NCI-H1048 (cell line): ENCODE data around the gene ITIH1.

Source experiments
- DNase-seq: peaks from one replicate; lab custom pipeline; 2025; lab: John Stamatoyannopoulos, UW

The ITIH1 gene

DNA sequence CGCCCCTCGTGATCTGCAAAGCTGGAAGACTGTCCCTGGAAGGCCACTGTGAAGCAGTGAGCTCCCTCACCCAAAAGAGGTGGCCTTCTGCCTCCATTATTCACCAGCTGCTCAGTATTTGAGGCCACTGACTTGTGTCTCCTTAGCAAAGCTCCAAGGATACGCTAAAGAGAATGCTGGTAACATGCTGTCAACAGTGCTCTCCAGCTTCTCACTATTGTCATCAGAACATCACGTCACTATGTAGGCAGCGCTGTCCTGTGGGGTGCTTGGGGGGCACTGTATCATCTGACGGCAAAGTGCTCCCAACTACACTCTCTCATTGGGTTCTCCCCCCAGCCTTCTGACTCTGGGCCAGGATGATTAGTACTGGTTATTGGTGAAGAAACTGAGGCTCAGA lies 38.8 kb downstream of the ITIH1 start:
- no peak for DNase-seq

GRCh38 chr3:52816654-52817053 lies 39.3 kb downstream of the ITIH1 start:
- no peak for DNase-seq

DNA sequence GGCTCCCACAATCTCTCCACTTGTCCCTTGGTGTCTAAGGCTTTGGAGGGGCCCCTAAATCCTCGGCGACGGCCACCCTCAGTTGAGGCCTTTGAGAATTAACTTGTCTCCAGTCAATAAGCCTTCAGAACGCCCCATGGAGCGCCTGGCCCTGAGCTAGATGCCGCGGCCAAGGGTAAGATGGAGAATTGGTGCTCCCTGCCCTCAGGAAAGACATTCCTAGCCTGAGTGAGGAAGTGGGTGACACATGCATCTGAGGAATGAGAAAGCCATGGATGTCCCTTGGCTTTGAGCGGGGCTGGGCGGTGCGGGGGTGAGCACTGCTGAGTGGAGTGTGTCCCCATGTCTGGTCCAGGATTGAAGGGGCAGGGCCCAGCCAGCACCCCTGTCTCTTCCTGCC lies 39.8 kb downstream of the ITIH1 start:
- no peak for DNase-seq

GRCh38 chr3:52817860-52818259 lies 40.5 kb downstream of the ITIH1 start:
- DNase-seq, result no peak

- no peak for DNase-seq
Observed at GRCh38 chr3:52819936-52820335, 42.5 kb downstream of the ITIH1 start.

DNA sequence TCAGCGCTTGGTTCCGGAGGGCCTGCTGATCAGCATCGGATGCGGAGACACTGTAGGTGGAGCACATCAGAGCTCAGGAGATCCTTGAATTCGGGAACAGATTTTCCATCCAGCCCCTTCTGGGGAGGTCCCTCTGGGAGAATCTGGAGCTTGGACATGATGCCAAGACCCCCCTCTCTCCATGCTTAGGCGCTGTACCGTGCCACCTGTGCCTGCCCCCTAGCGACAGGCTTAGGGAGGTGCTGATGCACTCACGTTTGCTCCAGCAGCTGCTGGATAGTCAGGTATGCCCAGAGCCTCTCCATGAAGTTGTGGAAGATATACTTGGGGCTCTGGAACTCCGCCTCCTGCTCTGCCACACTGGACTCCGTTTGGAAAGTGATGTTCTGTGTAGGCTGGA lies 43.3 kb downstream of the ITIH1 start:
- DNase-seq, result no peak

DNA sequence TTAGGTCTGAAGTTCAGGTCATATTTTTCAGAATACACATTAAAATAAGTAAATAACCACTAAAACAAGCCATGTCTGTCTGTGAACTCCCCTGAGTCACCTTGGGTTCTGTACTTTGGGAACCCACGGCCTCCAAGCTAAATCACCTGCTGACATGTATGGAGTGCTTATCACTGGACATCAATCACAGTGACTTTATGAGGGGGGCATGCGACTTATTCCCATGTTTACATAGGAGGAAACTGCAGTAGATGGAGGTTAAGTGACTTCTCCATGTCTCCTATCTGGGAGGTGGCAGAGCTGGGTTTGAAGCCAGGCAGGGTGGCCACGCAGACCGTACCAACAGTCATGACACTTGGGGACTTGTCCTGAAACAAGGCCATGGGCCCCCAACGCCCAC lies 45.0 kb downstream of the ITIH1 start:
- no peak for DNase-seq

- DNase-seq, result no peak
Observed at GRCh38 chr3:52824037-52824436, 46.6 kb downstream of the ITIH1 start.

GRCh38 chr3:52827441-52827840 lies 50.0 kb downstream of the ITIH1 start:
- no peak for DNase-seq

DNA sequence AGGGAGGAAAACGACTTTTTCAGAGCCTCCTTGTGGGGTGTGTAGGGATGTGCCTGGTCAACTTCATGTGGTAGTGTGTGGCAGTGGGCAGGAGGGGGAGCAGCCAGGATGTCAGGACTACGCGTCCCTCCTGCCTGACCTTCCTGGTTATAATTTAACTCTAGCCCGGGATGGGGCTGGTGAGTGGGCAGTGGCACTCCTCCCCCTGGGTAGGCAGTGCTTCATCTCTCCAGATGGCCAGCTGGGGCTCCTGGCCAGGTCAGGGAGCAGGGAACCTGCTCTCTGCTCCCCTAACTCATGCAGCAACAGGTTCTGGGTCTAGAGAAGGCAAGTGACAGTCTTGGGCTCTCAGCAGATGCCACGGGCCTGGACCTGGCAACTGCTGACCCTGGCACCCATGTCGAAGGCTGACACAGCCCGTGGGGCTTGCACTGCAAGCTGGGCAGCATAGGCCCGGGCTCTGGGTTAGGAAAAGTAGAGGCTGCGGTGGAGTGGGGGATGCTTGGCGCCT lies 50.5 kb downstream of the ITIH1 start:
- no peak for DNase-seq

DNA sequence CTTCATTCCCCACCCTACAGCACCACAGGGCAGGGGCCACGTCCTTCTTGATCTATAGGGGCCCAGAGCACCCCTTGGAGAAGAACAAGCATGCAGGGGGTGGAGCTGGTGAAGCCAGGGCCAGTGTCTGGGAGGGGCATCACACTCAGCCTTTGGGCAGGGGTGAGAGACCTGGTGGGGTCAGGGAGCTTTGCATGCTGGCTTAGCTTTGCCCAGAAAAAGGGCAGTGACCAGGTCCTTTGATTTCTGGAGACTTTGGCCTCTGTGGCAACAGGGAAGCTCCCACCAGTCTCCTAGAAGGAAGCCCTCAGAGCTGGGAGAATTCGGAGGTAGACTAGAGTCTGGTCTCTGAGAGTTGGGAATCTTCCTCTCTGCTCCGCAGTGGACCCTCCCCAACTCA lies 52.1 kb downstream of the ITIH1 start:
- DNase-seq, result no peak

DNA sequence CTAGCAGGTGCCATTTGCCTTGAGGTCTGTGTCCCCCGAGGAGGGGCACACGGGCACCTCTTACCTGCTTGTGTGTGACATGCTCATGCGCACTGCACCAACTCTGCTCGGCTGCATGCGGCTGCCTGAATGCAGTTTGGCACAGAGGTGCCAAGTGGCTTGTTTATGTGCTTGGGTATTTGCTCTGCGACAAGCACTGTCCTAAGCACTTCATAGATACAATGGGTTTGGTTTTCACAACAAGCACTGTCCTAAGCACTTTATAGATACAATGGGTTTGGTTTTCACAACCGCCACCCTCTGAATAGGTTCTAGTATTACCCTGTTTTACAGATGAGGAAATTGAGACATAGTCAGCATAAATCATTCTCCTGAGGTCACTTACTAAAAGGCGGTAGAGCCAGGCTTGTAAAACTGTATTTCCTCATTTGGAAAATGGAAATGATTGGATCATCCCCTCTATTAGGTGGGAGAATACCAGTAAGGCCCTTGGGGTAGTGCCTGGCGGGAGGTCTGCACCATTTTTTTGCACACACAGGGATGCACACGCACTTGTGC lies 52.6 kb downstream of the ITIH1 start:
- DNase-seq, result no peak

GRCh38 chr3:52830535-52831258 lies 53.3 kb downstream of the ITIH1 start, which contains the start of gene ITIH4:
ITIH4 (minus strand) TSS chr3:52830672; CDS start chr3:52830642, 30 bp downstream.
- no peak for DNase-seq

- DNase-seq, result no peak
Observed at GRCh38 chr3:52831500-52832301, 54.3 kb downstream of the ITIH1 start.

- DNase-seq, result no peak
Observed at GRCh38 chr3:52833202-52833601, 55.8 kb downstream of the ITIH1 start.

GRCh38 chr3:52834871-52835501 lies 57.6 kb downstream of the ITIH1 start, which contains the start of gene MUSTN1:
MUSTN1 (minus strand) TSS chr3:52835019; CDS start chr3:52834948, 71 bp downstream.
- DNase-seq, result no peak

DNA sequence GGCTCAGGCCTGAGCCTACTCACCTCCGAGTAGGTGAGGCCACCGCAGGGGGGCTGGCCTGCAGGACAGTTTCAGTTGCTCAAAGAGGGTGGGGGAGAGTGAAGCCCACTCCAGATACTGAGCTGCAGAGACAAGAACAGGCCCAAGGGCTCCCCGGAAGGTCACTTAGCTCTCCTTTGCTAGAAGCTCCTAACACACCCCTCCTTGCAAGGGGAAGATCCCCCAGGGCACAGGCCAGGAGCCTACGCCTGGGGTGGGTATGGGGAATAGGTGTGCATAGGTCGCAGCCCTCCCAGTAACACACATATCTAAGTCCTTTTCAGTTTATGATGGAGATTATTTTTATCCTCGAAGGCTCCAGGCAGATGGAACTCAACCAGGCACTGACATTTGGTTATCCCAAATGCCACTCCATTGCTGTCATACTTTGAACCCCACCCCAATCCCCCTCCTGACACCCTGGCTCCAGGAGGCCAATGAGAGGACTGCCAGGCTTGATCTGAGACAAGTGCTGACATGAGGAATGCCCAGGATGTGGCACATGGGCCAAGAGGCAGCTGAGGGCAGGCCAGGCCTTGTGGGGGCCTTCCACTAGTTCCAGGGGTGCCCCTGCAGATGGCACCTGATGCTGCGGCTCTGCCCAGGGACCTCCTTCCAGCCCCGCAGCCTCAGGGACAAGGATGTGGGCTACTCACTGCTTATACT lies 58.5 kb downstream of the ITIH1 start:
- DNase-seq, result no peak

GRCh38 chr3:52836471-52836845 lies 59.1 kb downstream of the ITIH1 start:
- no peak for DNase-seq

DNA sequence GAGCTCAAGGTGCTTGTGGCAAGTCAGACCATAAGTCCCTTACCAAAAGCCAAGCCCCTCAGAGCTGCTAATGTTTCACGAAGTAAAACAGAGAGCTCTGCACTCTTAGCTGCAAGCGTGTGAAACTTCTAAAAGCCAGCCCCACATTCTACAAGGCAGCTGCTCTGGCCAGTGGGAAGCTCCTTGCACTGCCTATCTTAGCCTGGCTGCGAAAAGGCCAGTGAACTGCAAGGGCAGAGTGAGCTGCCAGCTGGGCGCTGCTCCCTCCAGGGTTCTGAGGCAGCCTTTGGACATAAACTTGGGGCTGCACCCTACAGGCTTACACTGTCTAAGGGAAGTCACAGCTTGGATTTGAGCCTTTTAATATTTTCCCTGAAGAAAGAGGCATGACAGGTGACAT lies 59.6 kb downstream of the ITIH1 start:
- DNase-seq, result no peak

DNA sequence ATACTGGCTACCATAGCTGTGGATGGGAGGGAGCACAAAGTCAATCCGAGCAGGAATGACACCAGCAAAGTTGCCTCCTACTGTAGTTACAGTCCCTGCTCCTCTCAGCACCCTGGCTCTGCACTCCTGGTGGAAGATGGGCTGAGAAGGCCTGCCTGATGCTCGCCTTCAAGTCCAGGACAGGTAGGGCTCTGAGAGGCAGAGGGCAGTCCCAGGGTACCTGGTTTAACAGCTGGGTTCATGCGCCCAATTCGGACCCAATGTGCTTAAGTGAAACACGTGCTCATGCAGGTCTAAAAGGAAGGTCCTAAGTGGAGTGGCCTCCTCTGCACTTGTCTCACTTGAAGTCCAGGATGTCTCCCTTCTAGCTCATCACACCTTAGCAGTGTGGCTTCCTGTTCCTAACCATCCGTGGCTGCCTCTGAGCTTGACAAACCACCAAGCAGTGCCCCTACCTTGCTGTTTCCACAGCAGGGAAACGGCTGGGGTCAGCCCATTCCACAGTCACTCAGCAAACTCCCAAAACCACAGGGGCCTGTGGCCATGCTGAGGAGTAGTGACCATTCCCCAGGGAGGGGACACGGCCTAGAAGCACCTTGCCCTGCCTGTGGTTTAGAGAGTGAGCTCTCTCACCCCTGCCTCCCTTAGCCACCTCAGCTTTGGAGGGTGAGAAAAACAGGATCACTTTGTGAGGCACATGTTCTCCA lies 61.3 kb downstream of the ITIH1 start:
- DNase-seq, result no peak

- no peak for DNase-seq
Observed at GRCh38 chr3:52839268-52839575, 61.8 kb downstream of the ITIH1 start.
